ENCODE data around the gene RDH5. TPM values are rescaled to one million over a fixed set of nuclear protein-coding genes. Genes with fewer than 3 reads are reported as not detected.
A peak's percentile ranks its signal among the peaks of the same experiment; 100 is the strongest.

The RDH5 gene
- total RNA-seq, 1 experiment from 2014 or later = 5.1 TPM

GRCh38 chr12:55698965-55699364 is 21.2 kb upstream of the RDH5 start:
- H3K9me2 ChIP-seq (replicated peaks; ENCODE audit: low read length) = no peaks in the 10 kb centered on the region
- no peaks in the 10 kb centered on the region for H3K4me1 ChIP-seq (ENCODE audit: insufficient read depth, low read length)
- H3K79me2 ChIP-seq (ENCODE audit: low read length) = no peaks in the 10 kb centered on the region
- DNase-seq = no peak
- no peak overlapping the region for H3K27ac ChIP-seq (ENCODE audit: low read length)
- H3K9ac ChIP-seq (ENCODE audit: low read length) = no peak overlapping the region
- H3K9me3 ChIP-seq (ENCODE audit: low read length) = no peaks in the 10 kb centered on the region
- H3K4me3 ChIP-seq (ENCODE audit: low read length) = no peak overlapping the region
- no TSS peak for BruUV-seq (replicated peaks)
- no peak for ATAC-seq
- no peak overlapping the region for H2AFZ ChIP-seq (ENCODE audit: low read length)
- intact Hi-C loops (cut with micrococcal nuclease) = no loop called here
- H3K4me2 ChIP-seq (ENCODE audit: low read length) = no peak overlapping the region
- H3F3A ChIP-seq (ENCODE audit: low read length, unreplicated experiment) = no peaks in the 10 kb centered on the region
- H4K20me1 ChIP-seq (ENCODE audit: low read length) = no peaks in the 10 kb centered on the region
- no peaks in the 10 kb centered on the region for H3K27me3 ChIP-seq (ENCODE audit: low read length)
- ChIA-PET CTCF (no interaction called here), POLR2A (ENCODE audit: unreplicated experiment) (interaction anchor here (0.5 to 0.6 kb wide), 2 partner anchors 32 to 45 kb away, joined by 4 read pairs; no protein-coding TSS in a partner anchor)
- no peaks in the 10 kb centered on the region for H3K36me3 ChIP-seq (ENCODE audit: low read depth, low read length)
- no peak for TF ChIP-seq EZH2phosphoT487 (IDR thresholded peaks at IDR 0.05; ENCODE audit: borderline replicate concordance, low read length)
- no peak for TF ChIP-seq EZH2 (IDR thresholded peaks at IDR 0.05; ENCODE audit: low read length, unreplicated experiment)
- no peak for TF ChIP-seq CTCF (conservative IDR thresholded peaks at IDR 0.05; ENCODE audit: low read depth, low read length)

GRCh38 chr12:55699471-55700055 is 20.6 kb upstream of the RDH5 start:
- TF ChIP-seq EZH2 (IDR thresholded peaks at IDR 0.05; ENCODE audit: low read length, unreplicated experiment) (no peak), CTCF (conservative IDR thresholded peaks at IDR 0.05; ENCODE audit: low read depth, low read length) (no peak), EZH2phosphoT487 (IDR thresholded peaks at IDR 0.05; ENCODE audit: borderline replicate concordance, low read length) (no peak)
- no peaks in the 10 kb centered on the region for H3K9me2 ChIP-seq (replicated peaks; ENCODE audit: low read length)
- no peaks in the 10 kb centered on the region for H4K20me1 ChIP-seq (ENCODE audit: low read length)
- no peaks in the 10 kb centered on the region for H3K79me2 ChIP-seq (ENCODE audit: low read length)
- ChIA-PET POLR2A (ENCODE audit: unreplicated experiment) (interaction anchor here (0.5 to 0.6 kb wide), 3 partner anchors 30 to 45 kb away, joined by 4 read pairs; no protein-coding TSS in a partner anchor), CTCF (no interaction called here)
- DNase-seq = no peak
- H3K9me3 ChIP-seq (ENCODE audit: low read length) = no peaks in the 10 kb centered on the region
- no peaks in the 10 kb centered on the region for H3K4me1 ChIP-seq (ENCODE audit: insufficient read depth, low read length)
- no peak overlapping the region for H3K4me3 ChIP-seq (ENCODE audit: low read length)
- H2AFZ ChIP-seq (ENCODE audit: low read length) = no peak overlapping the region
- H3K27ac ChIP-seq (ENCODE audit: low read length) = no peak overlapping the region
- H3K27me3 ChIP-seq (ENCODE audit: low read length) = no peaks in the 10 kb centered on the region
- intact Hi-C loops (cut with micrococcal nuclease) = no loop called here
- H3F3A ChIP-seq (ENCODE audit: low read length, unreplicated experiment) = no peaks in the 10 kb centered on the region
- H3K36me3 ChIP-seq (ENCODE audit: low read depth, low read length) = no peaks in the 10 kb centered on the region
- H3K4me2 ChIP-seq (ENCODE audit: low read length) = no peak overlapping the region
- no TSS peak for BruUV-seq (replicated peaks)
- no peak overlapping the region for H3K9ac ChIP-seq (ENCODE audit: low read length)
- no peak for ATAC-seq

GRCh38 chr12:55700255-55701018 is 19.8 kb upstream of the RDH5 start:
- POLR2A ChIA-PET (ENCODE audit: unreplicated experiment) = interaction anchor here (0.5 to 0.6 kb wide), 2 partner anchors 29 to 31 kb away, joined by 4 to 6 read pairs; partner anchors contain the start of gene CD63
- Histone ChIP-seq H3K36me3 (ENCODE audit: low read depth, low read length) (no peaks in the 10 kb centered on the region), H2AFZ (ENCODE audit: low read length) (no peak overlapping the region), H3K27me3 (ENCODE audit: low read length) (no peaks in the 10 kb centered on the region), H4K20me1 (ENCODE audit: low read length) (no peaks in the 10 kb centered on the region), H3K4me2 (ENCODE audit: low read length) (no peak overlapping the region), H3F3A (ENCODE audit: low read length, unreplicated experiment) (no peaks in the 10 kb centered on the region), H3K9ac (ENCODE audit: low read length) (no peak overlapping the region), H3K4me1 (ENCODE audit: insufficient read depth, low read length) (no peaks in the 10 kb centered on the region), H3K9me2 (replicated peaks; ENCODE audit: low read length) (no peaks in the 10 kb centered on the region), H3K27ac (ENCODE audit: low read length) (no peak overlapping the region), H3K79me2 (ENCODE audit: low read length) (no peaks in the 10 kb centered on the region), H3K9me3 (ENCODE audit: low read length) (no peaks in the 10 kb centered on the region), H3K4me3 (ENCODE audit: low read length) (no peak overlapping the region)
- intact Hi-C loops (cut with micrococcal nuclease) = no loop called here
- no TSS peak for BruUV-seq (replicated peaks)
- ATAC-seq (no peak), DNase-seq (peak; percentile 17)
- TF ChIP-seq EZH2phosphoT487 (IDR thresholded peaks at IDR 0.05; ENCODE audit: borderline replicate concordance, low read length) (no peak), EZH2 (IDR thresholded peaks at IDR 0.05; ENCODE audit: low read length, unreplicated experiment) (no peak), CTCF (conservative IDR thresholded peaks at IDR 0.05; ENCODE audit: low read depth, low read length) (no peak)
- CTCF ChIA-PET = no interaction called here

All from PC-3 (cell line).